IPS-NIHi7 (cell line): Measurements from ENCODE around the gene NDUFB7.
"Not testable (repeated sequence)": the region's sequence is repeated elsewhere in the genome, so short reads cannot be mapped to it uniquely, and the experiment has no call there.

Experiments
- DNase-seq: peaks from one replicate; pipeline ENCODE4 v3.0.0; 2012; ENCODE audit warnings: mixed read lengths; ENCODE audit errors: extremely low spot score

The NDUFB7 gene

GRCh38 chr19:14570864-14571527, 870 bp downstream of the NDUFB7 start:
- no peak for DNase-seq

GRCh38 chr19:14567079-14567478, 4.8 kb downstream of the NDUFB7 start:
- no peak for DNase-seq

- DNase-seq, result no peak
Observed at GRCh38 chr19:14566712-14567077, 5.2 kb downstream of the NDUFB7 start.

- DNase-seq, result no peak
Observed at GRCh38 chr19:14565765-14566711, 5.8 kb downstream of the NDUFB7 start.

- no peak for DNase-seq
Observed at GRCh38 chr19:14565298-14565679, 6.6 kb downstream of the NDUFB7 start.

GRCh38 chr19:14564652-14565297, 7.1 kb downstream of the NDUFB7 start:
- DNase-seq, result not testable (repeated sequence)

GRCh38 chr19:14563989-14564651, 7.7 kb downstream of the NDUFB7 start:
- DNase-seq, result peak; percentile 91

GRCh38 chr19:14563590-14563926, 8.3 kb downstream of the NDUFB7 start:
- no peak for DNase-seq

GRCh38 chr19:14562660-14563589, 8.9 kb downstream of the NDUFB7 start:
- no peak for DNase-seq

GRCh38 chr19:14561847-14562351, 10.0 kb downstream of the NDUFB7 start:
- no peak for DNase-seq

- DNase-seq, result no peak
Observed at GRCh38 chr19:14561249-14561648, 10.6 kb downstream of the NDUFB7 start.

GRCh38 chr19:14560776-14561108, 11.1 kb downstream of the NDUFB7 start:
- DNase-seq, result no peak

- no peak for DNase-seq
Observed at GRCh38 chr19:14559916-14560775, 11.7 kb downstream of the NDUFB7 start.

- DNase-seq, result peak; percentile 5
Observed at GRCh38 chr19:14558370-14559066, 13.3 kb downstream of the NDUFB7 start.

GRCh38 chr19:14556662-14557188, 15.1 kb downstream of the NDUFB7 start:
- peak; percentile 92 for DNase-seq

- no peak for DNase-seq
Observed at GRCh38 chr19:14555918-14556661, 15.8 kb downstream of the NDUFB7 start.

- DNase-seq, result peak; percentile 19
Observed at GRCh38 chr19:14554382-14554812, 17.5 kb downstream of the NDUFB7 start.

- peak; percentile 4 for DNase-seq
Observed at GRCh38 chr19:14553939-14554243, 18.0 kb downstream of the NDUFB7 start.
